Muscle layer of colon (tissue), 2 donors: ENCODE data around the gene PIGA.
"Not testable (repeated sequence)": the region's sequence is repeated elsewhere in the genome, so short reads cannot be mapped to it uniquely, and the experiment has no call there.

Experiments
- H3K27ac ChIP-seq: one replicate; pipeline ENCODE4 v1.7.0; 2013; ENCODE audit warnings: low read depth, mild to moderate bottlenecking, low read length, moderate library complexity
- H3K27me3 ChIP-seq, 2 donors: one replicate each; pipeline ENCODE4 v1.7.0; 2013; ENCODE audit warnings: low read length in 2 of 2, mild to moderate bottlenecking in 2 of 2; ENCODE audit not compliant: insufficient read depth in 2 of 2, control insufficient read depth in 1 of 2
- H3K36me3 ChIP-seq: one replicate; pipeline ENCODE4 v1.7.0; 2013; ENCODE audit warnings: mild to moderate bottlenecking, low read length; ENCODE audit not compliant: insufficient read depth
- H3K4me1 ChIP-seq: one replicate; pipeline ENCODE4 v1.7.0; 2013; ENCODE audit warnings: mild to moderate bottlenecking, low read length; ENCODE audit not compliant: insufficient read depth
- H3K4me3 ChIP-seq, 2 donors: one replicate each; pipeline ENCODE4 v1.7.0; 2013; ENCODE audit warnings: low read length in 2 of 2, low read depth in 1 of 2, mild to moderate bottlenecking in 1 of 2, moderate library complexity in 1 of 2
- H3K9ac ChIP-seq: one replicate; pipeline ENCODE4 v1.7.0; 2013; ENCODE audit warnings: low read length
- H3K9me3 ChIP-seq: one replicate; pipeline ENCODE4 v1.7.0; 2013; ENCODE audit warnings: mild to moderate bottlenecking, low read length
- donor health status: abdominal sarcoma.
- donor health status: Adenocarcinoma of cecum.

Gene PIGA

DNA sequence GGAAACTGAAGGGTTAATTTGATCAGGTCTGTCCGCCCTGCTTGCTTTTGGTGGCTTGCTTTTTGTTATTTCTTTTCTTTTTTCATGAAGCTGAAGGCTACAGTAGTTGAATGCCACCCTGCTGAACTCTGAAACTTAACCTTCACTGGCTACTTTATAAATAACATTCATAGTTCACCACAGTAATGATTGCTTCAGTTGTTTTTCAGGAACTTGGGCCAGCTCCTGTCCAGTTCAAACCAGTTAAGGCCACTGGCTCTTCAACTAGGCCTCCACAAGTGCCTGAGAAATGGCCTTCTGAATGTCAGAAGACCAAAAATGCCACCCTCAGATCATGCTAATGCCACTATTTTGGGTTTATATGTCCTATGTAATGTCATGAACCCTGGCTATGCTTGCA is 57.7 kb downstream of the PIGA start:
- Histone ChIP-seq H3K36me3 (no peaks in the 10 kb centered on the region), H3K9ac (no peak overlapping the region), H3K27me3 (no peaks in the 10 kb centered on the region), H3K4me1 (no peaks in the 10 kb centered on the region), H3K27ac (no peak overlapping the region), H3K9me3 (no peaks in the 10 kb centered on the region), H3K4me3 (no peak overlapping the region)

GRCh38 chrX:15274946-15275345 is 60.4 kb downstream of the PIGA start:
- no peaks in the 10 kb centered on the region for H3K36me3 ChIP-seq
- H3K9ac ChIP-seq: no peak overlapping the region
- H3K4me3 ChIP-seq: no peak overlapping the region
- H3K9me3 ChIP-seq: no peaks in the 10 kb centered on the region
- H3K4me1 ChIP-seq: no peaks in the 10 kb centered on the region
- H3K27me3 ChIP-seq: no peaks in the 10 kb centered on the region
- H3K27ac ChIP-seq: no peak overlapping the region

GRCh38 chrX:15273275-15273674 is 62.0 kb downstream of the PIGA start:
- H3K27me3 ChIP-seq, H3K9me3 ChIP-seq, H3K9ac ChIP-seq, H3K27ac ChIP-seq, H3K36me3 ChIP-seq, H3K4me1 ChIP-seq, H3K4me3 ChIP-seq: not testable (repeated sequence)

GRCh38 chrX:15271757-15272156 is 63.6 kb downstream of the PIGA start:
- Histone ChIP-seq H3K27me3 (no peaks in the 10 kb centered on the region), H3K36me3 (no peaks in the 10 kb centered on the region), H3K4me1 (no peaks in the 10 kb centered on the region), H3K4me3 (no peak overlapping the region), H3K27ac (no peak overlapping the region), H3K9me3 (no peaks in the 10 kb centered on the region), H3K9ac (no peak overlapping the region)

GRCh38 chrX:15269618-15270521 is 65.5 kb downstream of the PIGA start, which contains the start of gene ASB9:
TSS of gene ASB9 (minus strand) at chrX:15270083. CDS start at chrX:15269874, 209 bp downstream.
- Histone ChIP-seq H3K9ac (no peak within 1 kb of the TSS), H3K4me3 (no peak within 1 kb of the TSS), H3K27ac (no peak within 1 kb of the TSS), H3K27me3 (no peaks in the 10 kb centered on the region), H3K4me1 (no peaks in the 10 kb centered on the region), H3K9me3 (no peaks in the 10 kb centered on the region), H3K36me3 (no peaks in the 10 kb centered on the region)
